GM18870 (cell line): ENCODE data around the gene CDKAL1.

Experiments
- ATAC-seq: cut with Tn5 transposase; IDR thresholded peaks from one replicate; pipeline ENCODE4 v1.9.1; 2021; ENCODE audit warnings: moderate library complexity; ENCODE audit not compliant: unreplicated experiment

The CDKAL1 gene

GRCh38 chr6:20868397-20869096 is 334.3 kb downstream of the CDKAL1 start:
- ATAC-seq: no peak

GRCh38 chr6:20870021-20870420 is 335.8 kb downstream of the CDKAL1 start:
- no peak for ATAC-seq

DNA sequence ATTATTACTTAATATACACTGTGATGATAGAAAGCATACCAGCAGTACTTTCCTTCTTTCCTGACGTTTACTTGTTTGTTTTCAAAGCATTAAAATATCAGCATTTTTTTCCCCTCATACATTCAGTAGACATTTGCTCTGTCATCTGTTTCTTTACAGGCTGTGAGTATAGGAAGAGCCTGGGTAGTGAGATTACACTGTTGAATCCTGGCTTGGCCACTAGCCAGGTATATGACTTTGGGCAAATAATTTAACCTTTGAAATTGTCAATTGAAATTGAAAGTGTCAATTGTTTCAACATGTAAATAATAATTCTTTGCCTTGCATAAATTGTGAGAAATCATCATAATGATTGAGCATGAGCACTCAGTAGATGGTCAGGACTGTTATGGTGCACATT is 336.2 kb downstream of the CDKAL1 start:
- ATAC-seq: no peak

DNA sequence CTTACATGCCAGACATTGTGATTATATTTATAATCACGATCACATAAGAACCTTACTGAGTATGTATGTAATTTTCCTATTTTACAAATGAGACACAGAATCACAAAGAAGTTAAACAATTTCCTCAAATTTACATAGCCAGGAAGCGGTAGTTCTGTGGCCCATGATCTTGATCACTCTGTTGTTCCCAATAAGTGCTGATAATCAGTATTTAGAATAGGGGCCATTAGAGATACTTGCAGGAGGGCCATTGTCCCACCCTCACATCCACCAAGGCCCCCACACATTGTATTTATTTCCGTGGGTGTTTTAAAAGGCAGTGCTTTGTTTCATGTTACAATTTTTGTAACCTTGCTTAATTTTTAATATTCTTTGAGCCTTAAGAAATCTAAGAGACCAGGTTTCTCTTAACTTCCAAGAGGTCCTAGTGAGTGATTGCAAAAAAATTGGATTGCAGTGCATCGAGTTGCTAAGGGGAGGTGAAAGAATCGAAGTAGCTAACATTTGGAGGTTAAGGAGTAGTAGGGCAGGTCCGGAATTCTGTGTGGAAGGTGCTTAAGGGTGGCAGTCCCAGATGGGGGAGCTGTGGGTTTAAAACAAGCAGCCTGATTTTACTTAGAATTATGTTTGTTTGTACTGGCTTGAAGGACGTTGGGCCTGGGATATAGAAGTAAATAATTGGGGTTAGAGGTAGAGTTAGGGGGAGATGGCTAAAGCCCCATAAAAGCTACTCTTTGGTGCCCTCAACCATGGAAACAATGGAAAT is 339.4 kb downstream of the CDKAL1 start:
- no peak for ATAC-seq

DNA sequence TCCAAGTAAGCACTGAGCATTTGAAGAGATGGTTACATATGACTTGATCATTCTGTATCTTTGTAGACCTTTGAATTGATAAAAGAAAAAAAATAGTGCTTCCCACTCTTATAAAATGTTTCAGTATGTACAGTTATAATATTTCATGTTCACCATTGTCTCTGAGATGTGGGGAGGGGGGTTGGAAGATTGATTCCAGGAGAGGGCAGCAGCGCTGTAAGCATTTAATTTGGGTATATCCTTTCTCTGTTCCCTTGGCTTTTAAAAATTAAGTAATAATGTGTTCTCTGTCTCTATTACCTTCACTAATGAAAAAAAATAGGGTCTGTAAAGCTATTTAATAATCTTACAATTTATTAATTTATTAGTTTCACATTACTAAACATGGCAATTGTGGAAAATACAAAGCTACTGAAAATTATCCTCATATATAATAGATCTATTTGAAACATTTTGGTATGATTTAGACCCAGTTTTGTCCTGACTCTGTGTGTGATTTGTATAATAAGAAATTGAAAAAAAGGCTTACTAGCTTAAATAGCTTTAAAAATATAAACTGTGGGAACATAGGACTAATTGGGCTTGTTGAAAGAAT is 341.2 kb downstream of the CDKAL1 start:
- no peak for ATAC-seq

DNA sequence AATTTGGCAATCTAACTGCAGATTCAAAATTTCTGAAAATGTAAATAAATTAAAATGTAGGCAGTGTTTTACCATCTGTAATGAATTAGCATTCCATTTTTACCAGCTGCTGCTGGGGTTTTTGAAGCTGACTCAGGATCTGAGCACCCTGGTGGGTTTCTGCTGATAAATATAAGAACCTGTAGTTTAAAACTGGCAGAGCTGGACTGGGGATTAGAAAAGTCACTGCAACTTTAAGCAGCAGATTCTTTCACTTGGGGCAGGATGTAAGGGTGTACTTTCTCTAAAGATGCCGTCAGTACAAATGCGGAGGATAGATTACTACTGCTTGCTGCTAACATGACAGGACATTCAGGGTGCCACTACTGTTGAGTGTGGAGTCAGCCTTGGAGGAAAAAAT is 341.8 kb downstream of the CDKAL1 start:
- no peak for ATAC-seq

DNA sequence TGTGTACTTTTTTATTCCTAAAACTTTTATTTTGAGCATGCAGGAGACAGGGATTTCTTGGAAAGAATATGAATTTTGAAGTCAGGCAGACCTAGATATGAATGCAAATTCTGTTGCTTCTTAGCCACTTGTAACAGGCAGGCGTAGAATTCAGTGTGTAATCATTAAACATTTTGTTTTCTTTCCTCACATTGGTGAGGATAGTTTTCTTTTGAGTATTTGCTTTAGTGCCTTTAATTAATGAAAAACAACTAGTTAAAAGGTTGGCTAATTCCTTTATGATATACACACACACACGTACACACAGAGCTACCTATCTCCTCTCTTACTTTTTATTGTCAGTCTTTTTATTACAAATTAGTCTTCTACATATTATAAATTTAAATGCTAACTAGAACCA is 342.3 kb downstream of the CDKAL1 start:
- ATAC-seq: no peak

GRCh38 chr6:20877008-20877937 is 343.0 kb downstream of the CDKAL1 start:
- ATAC-seq: peak; percentile 97

DNA sequence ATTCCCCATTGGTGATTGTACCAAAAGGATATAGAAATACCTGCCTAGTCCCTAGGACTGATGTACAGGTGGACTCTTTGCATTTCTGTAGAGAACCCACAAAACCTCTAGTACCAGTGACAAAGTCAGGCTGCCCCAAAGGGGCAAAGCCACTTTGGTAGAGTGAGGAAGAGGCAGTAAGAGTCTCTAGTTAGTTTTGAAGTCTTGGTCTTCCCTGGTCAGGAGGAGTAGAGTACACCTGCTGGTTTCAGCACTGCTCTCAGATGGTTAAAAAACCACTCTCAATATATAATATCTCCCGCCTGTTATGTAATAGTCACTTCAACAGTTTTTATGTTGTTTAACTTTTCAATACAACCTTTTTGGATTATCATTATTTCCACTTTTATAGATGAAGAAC is 344.9 kb downstream of the CDKAL1 start:
- ATAC-seq: no peak

- no peak for ATAC-seq
Measured at GRCh38 chr6:20879526-20879925, 345.3 kb downstream of the CDKAL1 start.

- ATAC-seq: no peak
Measured at GRCh38 chr6:20881365-20881764, 347.1 kb downstream of the CDKAL1 start.

GRCh38 chr6:20882014-20882413 is 347.8 kb downstream of the CDKAL1 start:
- ATAC-seq: no peak

DNA sequence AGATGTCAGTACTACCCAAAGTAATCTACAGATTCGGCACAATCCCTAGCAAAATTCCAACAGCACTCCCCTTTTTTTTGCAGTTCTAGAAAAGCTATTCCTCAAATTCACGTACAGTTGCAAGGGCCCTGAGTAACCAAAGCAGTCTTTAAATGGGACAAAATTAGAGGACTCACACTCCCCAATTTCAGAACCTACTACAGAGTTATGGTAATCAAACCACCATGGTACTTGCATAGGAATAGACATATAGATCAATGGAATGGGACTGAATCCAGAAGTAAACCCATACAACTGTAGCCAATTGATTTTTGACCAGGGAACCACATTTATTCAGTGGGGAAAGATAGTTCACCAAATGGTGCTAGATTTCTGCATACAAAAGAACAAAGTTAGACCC is 350.8 kb downstream of the CDKAL1 start:
- no peak for ATAC-seq

DNA sequence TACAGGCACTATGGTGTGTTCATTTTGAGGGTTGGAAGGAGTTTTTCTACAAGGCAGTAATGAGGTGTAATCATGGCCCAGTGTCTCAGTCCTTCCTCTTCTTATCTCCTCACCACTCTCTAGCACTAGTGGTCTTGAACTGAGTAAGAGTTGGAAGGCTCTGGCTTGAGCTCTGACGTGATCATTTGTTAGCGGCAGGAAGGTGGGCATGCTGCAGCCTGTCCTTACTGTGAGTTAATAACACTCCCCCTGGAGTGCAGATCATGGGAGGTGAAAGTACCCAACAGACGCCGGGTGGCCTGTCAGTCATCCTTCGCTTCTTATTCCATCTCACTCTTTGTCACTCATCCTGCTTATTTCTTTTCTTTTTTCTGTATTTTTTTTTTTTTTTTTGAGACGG is 356.9 kb downstream of the CDKAL1 start:
- ATAC-seq: no peak

DNA sequence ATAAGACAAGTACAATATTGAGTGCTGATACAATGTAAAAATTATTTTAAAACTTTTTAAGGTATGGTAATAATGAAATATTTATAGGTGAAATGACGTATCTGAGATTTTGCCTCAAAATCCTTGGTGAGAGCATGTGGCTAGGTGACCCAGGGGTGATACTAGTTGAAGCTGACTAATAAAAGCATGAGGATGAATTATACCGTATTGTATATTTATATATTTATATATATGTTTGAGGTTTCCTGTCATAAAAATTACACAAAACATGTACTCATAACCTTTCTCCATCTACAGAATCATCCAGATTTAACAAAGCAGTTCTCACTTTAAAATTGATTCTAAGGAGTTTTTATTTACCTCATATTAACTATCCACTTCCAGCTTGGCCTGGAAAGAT is 358.1 kb downstream of the CDKAL1 start:
- ATAC-seq: no peak

- ATAC-seq: no peak
Measured at GRCh38 chr6:20893412-20893811, 359.2 kb downstream of the CDKAL1 start.

DNA sequence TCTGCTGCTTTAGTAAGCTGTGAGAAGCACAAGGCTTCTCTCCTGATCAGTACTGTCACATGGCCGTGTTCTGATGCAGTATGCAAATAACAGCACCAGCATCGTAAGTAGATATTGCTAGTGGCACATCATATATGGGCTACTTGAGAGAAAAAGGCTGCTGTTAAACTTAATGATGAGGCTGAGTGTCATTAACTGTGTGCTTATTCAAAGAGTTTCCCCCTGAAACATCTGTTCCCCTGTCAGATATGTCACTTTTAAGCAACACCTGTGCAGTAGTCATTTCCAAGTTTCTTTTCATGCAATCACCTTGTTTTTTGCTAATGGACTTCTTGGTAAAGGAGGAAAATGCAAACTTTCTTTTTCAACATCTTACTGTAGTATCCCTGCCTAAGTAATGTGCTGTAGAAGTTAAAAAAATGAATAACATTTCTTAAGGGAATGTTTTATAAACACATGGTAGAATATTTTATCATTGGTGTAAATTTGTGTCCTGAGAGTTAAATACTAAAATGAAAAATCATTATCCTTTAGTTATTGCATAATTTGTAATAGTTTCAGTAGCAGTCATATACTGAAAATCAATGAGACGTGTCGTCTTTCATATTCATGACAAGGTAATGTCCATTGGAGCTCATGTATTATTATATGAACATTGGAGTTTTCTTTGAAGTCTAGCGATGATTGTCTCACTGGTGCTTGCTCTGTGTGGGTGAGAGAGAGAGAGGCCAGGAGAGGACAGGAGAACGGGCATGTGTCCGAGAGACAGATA is 366.3 kb downstream of the CDKAL1 start:
- peak; percentile 96 for ATAC-seq

DNA sequence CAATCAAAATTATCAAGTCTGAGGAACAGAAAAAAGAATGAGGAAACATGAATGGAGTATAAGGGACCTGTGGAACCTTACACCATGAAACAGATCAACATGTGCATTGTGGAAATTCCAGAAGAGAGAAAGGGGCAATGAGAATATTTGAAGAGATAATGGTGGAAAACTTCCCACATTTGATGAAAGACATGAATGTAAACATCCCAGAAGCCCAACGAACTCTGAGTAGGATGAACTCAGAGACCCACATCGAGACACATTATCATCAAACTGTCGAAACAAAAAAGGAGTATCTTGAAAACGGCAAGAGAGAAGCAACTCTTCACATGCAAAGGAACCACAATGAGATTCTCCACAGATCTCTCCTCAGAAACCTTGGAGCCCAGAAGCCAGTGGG is 371.1 kb downstream of the CDKAL1 start:
- ATAC-seq: no peak

DNA sequence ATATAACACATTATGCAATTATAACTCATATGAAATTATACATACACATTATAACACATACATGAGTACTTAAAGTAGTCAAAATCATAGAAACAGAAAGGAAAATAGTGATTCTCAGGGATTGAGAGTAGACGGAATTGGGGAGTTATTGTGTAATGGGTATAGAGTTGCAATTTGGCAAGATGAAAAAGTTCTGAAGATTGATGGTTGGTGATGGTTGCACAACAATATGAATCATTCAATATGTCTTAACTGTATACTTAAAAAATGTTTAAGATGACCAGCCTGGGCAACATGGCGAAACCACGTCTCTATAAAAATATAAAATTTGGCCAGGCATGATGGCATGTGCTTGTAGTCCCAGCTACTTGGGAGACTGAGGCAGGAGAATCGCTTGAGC is 372.7 kb downstream of the CDKAL1 start:
- ATAC-seq: no peak

- no peak for ATAC-seq
Measured at GRCh38 chr6:20907486-20908071, 373.3 kb downstream of the CDKAL1 start.
